HG02798 (cell line): ENCODE data around the gene BAZ1B.
"Not testable (repeated sequence)": the region's sequence is repeated elsewhere in the genome, so short reads cannot be mapped to it uniquely, and the experiment has no call there.

Experiments
- ATAC-seq: cut with Tn5 transposase; IDR thresholded peaks from one replicate; pipeline ENCODE4 v1.9.1; 2021; ENCODE audit warnings: mild to moderate bottlenecking; ENCODE audit not compliant: unreplicated experiment, poor library complexity

Gene BAZ1B

DNA sequence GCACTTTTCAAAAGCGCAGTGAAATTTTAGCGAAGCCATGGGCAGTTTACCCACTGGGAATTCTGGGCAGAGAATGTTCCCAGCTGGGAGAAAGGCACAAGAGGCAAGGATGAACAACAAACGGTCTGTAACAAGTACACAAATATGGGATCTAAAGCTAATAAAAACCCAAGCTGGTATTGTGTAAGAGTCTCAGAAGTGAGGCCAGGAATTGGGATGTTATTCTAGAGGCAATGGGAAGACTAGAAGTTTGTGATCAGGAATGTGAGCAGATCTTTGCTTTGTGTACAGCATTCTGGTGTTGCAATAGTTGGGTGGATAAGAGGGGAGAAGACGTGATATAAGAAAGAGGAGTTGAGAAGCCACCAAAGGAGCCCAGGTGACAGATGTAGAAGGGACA, 73.5 kb downstream of the BAZ1B start:
- ATAC-seq: no peak

DNA sequence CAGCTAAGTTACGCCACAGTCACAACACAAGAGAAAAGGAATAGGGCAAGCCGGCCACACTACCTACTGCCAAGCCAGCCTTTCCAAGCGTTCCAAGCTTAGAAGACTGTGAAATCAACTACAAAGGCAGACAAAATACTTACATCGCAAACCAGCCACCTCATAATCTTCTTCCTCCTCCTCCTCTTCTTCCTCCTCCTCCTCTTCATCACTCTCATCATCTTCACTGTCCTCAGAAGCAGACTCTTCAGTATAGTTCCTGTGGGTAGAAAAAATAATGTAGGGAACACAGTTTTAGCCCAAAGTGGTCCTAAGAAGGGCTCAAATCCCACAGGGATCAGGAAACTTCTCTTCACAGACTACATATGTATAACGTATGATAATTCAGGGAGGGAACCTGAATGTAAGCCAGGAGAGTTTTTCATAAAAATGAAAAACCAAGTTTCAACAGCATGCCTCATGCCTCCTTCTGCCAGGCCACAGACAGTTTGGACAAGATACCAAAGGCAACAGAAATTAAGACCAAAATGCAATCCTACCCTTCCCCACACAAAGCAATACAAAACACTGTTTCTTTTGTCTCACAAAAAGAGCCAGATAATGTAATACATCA, 74.9 kb downstream of the BAZ1B start:
- no peak for ATAC-seq

DNA sequence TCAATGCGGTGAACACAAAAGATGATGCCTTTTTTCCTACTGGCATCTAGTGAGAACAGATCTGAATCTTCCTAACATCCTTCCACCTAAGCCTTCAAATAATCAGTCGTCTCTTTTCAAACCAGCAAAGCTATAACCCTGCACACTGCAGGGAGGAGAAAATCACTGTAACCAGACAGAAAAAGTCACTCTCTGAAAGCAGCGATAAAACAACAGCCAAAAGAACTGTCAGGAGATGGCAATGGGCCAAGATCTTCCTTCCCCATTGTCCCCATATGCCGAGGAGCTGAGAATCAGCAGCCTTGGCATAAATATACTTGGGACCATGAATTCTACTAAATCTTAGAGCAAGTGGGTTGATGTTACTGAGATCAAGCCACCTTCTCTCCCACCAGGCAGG, 75.4 kb downstream of the BAZ1B start:
- no peak for ATAC-seq

DNA sequence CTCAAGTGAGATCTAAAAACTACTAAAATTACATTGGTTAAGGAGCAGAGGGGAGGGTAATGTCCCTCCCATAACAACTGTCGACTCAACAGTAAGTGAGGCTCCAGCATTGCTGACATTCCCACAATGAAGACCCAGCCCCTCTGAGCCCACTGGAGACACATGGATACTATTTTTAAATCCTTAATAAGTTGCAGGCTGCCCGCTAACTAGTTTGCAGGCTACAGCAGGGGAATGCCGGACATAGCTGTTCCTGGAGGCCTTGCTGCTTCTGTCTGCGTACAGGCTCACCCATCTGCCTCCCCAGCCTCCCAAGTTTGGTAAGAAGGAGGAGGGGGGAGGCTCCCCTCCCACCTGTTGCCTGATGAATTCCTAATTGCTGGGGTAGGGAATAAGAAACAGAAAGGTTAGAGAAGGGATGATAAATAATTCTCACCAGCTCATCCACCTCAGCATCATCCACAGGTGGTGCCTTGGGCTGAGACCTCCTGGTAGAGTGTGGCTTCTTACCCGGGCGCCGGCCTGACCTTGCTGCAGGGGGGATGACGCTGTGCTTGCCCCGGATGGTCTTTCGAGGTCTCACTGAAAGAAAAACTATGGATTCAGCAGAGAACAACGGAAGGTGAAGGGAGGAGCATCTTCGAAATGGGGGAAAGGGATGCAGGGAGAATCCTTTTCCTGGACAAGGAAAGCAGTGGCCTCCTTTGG, 78.4 kb downstream of the BAZ1B start:
- ATAC-seq: no peak

DNA sequence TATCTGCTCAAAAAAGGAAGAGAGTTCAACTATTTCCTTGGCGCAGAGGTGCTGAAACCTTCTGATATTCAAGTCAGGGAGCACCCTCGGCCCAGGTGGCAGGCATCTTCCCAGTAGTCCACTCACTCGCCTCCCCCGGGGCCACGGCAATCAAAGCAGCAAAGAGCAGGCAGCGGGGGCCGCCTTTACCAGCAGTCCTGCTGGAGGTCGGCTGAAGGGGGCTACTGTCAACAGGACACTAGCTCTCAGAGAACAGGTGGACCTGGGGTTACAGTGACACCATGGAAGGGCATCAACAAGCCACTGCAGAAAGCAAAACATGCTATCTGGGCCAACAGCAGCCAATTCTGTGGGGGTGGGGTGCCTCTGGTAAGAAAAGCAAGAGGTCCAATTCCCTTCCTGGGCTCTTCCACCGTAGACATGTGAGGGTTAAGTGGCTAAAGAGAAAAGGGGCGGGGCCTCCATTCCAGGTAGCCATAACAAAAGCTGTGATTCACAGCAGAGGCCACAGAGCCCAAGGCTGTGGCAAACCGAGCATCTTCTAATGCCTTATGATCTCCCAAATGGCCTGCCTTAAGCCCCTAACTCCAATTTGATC, 79.1 kb downstream of the BAZ1B start:
- no peak for ATAC-seq

DNA sequence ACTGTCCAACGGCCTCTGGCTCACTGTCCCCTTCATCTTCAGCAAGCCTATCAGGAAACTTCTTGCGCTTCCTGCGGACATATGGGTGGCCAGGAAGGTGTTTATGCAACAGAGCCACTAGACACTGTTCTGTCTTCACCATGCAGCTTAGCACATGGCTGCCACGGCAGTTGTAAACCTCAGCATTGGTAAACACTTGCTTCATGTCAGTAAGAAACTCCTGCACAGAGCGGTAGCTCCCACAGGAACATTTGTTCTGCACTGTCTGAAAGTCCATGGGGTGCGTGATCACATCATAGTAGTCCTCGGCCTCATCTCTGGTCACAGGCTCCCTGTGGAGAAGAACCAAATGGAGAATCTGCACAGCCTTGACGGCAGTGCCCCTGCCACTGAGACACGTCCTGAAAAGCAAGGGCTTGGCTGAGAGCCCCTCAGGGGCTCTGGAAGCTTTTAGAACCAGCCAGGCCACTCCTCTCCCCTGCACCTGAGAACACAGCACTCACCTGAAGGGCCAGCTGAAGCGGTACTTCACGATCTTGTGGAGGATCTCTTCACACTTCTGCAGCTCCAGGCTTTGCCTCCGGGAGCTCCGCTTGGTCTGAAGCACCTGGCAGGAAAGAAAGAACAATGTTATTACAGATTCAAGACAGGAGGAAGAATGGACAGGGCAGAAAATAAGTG, 79.7 kb downstream of the BAZ1B start:
- ATAC-seq: no peak

DNA sequence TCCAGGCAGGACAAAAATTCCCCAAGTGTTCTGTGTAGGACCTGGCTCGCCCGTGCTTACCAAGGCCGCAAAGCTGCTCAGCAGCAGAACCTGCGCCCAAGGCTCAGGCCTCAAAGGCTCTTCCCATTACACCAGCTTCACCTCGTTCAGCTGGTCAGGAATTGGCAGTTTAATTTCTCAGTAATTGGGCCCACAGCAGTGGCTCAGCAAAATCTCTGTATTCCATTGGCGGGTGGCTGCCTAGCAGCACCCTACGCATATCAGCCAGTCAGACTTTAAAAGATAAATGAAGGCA, 82.7 kb downstream of the BAZ1B start:
- ATAC-seq: no peak

DNA sequence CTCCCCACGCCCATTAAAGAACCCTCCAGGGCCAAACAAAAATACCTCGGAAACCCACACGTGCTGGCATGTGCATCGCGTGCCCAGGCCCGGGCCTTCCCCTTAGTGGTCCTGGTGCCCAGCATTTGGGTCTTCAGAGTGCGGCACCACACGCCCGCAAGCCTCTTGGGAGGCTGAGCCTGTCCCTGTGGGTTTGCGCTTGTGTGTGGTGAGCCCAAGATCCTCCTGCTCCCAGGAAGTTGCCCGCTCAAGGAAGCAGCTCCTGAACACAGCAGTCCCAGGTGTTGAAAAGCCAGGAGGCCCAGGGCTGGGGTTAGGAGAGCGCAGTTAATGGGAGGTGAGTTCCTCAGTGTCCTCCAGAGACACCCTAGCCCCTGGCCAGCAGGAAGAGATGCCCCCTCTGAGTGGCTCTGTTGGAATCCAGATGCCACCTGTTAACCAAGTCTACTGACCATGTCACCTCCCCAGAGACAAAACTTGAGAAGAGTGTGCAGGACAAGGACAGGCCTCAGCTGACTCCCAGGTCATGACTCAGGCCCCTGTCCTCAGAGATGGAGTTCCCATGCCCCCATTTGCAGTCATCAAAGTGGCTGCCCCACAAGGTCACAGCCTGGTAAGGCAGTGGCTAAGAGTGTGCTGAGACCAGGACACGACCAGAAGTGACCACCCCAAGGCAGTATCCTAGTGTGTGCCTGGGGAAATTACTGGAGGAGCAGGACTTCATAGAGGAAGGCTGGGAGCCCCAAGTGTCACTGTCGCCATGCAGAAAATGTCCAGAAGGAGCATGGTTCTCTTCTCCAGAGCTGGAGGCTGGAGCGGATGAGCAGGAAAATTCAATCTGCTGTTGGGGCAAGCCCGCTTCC, 83.3 kb downstream of the BAZ1B start:
- ATAC-seq: no peak

DNA sequence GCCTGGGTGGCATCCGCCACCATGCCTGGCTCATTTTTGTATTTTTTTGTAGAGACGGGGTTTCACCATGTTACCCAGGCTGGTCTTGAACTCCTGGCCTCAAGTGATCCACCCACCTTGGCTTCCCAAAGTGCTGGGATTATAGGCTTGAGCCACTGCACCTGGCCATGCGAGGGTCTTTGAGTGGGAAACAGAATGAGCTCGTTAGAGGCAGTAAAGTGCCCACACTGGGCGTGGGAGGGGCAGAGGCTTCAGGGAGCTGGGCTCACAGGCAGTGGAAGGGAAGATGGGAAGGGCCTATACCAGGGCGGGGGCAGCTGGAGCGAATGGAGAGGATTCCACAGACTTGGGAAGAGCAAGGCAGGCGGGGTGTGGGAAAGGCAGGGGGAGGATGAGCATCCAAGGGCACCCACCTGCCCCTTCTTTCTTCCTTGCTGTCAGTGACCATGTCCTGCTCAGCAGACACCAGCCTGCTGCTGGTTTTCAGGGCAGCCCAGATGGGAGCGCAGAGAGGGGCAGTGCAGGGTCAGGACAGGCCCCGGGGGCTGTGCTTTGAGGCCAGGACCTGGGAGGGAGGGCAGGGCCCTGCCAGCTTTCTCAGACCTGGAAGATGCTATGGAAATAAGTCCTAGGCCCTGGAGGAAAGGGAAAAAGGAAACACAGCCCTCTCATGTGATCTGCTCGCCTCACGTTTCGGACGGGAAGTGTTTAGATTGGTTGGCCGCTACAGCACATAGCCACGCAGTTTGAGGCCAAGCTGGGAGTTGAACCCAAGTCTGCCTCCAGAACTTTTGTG, 84.3 kb downstream of the BAZ1B start:
- no peak for ATAC-seq

DNA sequence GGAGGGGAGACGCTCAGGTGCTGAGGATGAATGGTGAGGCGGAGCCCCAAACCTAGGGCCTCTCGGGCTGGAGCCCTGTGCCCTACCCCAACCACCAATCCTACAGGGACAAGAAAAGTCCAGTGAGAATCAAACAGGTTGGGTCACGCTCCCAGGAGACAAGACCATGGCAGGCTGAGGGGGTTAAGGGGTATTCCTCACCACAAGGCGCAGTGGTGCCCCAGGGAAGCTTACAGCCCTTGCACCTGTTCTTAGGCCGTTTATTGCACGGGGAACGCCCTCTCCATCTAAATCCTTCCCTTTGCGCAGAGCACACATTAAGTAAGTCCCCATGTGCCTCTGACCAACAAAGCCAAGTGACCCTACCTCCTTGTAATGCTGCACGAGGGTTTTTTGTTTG, 85.0 kb downstream of the BAZ1B start:
- no peak for ATAC-seq

DNA sequence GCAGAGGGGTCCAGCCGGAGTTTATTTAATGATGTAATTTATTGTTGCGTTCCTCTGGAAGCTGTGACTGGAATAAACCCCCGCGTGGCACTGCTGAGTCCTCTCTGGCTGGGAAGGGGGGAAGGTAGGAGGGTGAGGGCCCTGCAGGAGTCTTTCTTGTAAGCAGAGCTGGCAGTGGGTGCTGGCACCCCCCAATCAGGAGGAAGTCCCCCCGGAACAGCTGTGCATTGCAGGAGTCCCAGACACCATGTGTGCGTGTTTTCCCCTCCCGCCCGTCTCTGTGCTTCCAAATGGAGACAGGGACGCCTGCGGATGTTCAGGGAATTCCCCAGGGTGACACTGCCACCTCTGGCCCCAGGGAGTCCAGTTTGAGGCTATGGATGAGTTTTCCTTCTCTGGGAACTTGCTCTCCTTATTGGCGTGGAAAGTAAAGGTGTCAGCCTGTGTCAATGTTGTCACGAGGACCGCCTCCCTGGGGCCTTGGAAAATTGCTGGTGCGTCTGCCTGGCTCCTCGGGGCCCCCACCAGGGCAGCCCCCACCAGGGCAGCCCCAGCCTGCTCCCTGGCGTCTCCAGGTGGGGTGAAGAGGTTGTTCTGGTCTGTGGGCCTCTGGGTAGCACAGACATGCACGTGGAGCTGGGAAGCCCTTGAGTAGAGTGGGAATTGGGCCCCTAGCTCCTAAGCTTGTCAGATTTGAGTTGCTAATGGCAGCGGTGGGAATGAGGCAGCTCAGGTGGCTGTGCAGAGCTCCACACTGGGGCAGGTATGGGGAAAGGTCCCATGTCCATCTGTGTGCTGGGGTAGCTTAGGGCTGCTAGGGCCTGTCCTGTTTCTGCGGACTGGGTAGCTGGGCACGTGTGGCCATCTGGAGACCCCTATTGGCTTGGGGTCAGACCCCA, 85.8 kb downstream of the BAZ1B start:
- no peak for ATAC-seq

DNA sequence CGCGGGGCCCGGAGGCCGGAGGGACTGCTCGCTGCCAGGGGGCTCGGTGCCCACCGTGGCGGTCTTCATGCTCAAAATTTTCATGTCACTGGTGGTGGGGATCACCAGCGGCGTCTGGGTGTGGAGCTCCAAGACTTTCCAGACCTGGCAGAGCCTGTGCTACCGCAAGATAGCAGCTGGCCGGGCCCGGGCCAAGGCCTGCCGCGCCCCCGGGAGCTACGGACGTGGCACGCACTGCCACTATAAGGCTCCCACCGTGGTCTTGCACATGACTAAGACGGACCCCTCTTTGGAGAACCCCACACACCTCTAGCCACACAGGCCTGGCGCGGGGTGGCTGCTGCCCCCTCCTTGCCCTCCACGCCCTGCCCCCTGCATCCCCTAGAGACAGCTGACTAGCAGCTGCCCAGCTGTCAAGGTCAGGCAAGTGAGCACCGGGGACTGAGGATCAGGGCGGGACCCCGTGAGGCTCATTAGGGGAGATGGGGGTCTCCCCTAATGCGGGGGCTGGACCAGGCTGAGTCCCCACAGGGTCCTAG, 86.6 kb downstream of the BAZ1B start:
- no peak for ATAC-seq

DNA sequence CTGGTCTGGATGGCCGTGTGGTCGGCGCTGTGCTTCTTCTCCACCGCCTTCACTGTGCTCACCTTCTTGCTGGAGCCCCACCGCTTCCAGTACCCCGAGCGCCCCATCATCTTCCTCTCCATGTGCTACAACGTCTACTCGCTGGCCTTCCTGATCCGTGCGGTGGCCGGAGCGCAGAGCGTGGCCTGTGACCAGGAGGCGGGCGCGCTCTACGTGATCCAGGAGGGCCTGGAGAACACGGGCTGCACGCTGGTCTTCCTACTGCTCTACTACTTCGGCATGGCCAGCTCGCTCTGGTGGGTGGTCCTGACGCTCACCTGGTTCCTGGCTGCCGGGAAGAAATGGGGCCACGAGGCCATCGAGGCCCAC, 87.4 kb downstream of the BAZ1B start:
- no peak for ATAC-seq

DNA sequence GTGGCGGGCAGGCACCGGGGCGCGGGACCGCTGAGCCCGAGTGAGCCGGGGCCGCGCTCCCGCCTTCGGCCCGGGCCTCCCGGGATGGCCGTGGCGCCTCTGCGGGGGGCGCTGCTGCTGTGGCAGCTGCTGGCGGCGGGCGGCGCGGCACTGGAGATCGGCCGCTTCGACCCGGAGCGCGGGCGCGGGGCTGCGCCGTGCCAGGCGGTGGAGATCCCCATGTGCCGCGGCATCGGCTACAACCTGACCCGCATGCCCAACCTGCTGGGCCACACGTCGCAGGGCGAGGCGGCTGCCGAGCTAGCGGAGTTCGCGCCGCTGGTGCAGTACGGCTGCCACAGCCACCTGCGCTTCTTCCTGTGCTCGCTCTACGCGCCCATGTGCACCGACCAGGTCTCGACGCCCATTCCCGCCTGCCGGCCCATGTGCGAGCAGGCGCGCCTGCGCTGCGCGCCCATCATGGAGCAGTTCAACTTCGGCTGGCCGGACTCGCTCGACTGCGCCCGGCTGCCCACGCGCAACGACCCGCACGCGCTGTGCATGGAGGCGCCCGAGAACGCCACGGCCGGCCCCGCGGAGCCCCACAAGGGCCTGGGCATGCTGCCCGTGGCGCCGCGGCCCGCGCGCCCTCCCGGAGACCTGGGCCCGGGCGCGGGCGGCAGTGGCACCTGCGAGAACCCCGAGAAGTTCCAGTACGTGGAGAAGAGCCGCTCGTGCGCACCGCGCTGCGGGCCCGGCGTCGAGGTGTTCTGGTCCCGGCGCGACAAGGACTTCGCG, 88.0 kb downstream of the BAZ1B start:
- ATAC-seq: peak; percentile 26

DNA sequence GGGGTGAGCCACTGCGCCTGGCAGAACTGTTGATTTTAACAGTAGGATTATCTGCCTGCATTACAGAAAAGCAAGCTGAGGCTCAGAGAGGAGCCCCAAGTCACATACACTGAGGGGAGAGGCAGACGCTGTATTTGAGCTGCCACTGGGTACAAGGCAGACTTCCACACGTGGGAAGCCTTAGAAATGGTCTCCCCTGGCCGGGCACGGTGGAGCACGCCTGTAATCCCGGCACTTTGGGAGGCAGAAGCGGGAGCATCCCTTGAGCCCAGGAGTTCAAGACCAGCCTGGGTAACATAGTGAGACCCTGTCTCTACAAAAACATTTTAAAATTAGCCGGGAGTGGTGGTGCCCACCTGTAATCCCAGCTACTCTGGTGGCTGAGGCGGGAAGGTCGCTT, 89.4 kb downstream of the BAZ1B start:
- no peak for ATAC-seq

DNA sequence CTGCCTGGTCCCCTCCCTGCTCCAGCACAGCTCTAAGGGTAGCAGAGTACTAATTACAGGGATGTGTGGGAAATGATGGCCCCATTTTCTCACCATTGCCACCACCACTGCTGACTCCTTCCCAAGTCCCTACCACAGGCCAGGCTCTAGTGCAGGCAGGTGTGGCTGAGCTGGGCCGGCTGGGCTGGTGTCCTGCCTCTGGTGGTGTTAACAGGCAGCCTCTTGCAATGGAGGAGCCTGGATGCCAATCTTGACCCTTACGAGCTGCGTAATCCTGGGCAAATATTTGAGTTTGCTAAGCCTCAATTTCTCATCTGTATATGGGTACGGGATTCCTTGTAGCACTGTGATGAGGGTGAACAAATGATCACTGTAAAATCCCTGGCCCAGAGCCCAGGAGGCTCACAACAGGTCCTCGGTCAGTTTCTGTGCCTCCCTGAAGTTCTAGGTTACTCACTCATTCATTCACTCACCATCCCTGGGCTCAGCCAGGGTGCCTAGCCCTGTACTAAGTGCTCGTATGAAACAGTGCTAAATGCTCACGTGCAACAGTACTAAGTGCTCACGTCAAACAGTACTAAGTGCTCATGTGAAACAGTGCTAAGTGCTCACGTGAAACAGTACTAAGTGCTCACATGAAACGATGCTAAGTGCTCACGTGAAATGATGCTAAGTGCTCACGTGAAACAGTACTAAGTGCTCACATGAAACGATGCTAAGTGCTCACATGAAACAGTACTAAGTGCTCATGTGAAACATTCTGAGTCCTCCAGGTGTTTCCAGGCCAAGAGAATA, 90.9 kb downstream of the BAZ1B start:
- no peak for ATAC-seq

DNA sequence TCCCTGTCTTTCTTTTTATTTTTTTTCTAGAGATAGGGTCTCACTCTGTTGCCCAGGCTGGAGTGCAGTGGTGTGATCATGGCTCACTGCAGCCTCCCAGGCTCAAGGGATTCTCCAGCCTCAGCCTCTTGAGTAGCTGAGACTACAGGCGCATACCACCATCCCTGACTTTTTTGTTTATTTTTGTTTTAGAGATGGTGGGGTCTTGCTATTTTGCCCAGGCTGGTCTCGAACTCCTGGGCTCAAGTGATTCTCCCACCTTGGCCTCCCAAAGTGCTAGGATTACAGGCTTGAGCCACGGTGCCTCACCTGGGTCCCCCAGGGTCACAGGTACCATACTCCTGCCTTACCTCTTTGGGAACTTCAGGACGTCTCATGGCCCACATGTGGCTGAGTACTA, 91.6 kb downstream of the BAZ1B start:
- ATAC-seq: not testable (repeated sequence)
